ENCODE results near the gene MXD4.
A peak's percentile ranks its signal among the peaks of the same experiment; 100 is the strongest.
"Not testable (repeated sequence)": the region's sequence is repeated elsewhere in the genome, so short reads cannot be mapped to it uniquely, and the experiment has no call there.

The MXD4 gene

DNA sequence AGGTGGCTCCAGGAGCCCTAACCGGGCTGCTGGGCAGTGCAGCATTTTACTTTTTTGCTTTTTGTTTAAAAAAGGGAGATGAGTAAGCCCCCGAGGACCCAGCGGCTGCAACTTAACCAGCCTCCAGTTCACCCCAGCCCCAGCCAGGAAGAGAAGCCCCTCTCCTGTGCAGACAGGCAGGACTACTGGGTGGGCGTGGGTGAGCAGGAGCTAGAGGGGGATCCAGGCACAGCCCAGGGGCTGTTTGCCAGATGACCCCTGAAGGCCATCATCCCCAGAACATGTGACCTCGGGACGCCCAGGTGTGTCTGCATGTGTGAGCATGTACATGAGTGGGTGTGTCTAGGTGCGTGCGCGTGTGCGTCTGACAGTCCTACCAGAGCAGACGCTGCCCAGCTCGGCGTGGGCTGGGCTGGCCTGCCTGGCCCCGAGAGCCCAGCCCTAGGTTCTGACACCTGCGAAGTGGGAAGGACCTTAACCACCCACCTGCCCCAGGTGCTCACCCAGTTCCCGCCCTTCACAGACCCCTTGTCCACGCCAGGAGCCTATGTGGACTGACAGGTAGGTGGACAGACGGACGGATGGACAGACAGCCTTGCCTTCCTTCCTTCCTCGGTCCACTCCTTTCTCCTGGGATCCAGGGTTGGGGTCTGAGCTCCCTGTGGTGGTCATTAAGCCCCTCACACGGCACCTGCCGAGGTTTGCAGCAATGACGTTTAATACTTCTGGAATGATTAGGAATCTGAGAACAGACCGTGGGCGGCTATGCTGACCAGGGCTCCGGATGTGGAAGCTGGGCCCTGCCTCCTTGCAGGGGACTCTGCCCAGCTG is 12.2 kb downstream of the MXD4 start:
- DNase-seq, result no peak

DNA sequence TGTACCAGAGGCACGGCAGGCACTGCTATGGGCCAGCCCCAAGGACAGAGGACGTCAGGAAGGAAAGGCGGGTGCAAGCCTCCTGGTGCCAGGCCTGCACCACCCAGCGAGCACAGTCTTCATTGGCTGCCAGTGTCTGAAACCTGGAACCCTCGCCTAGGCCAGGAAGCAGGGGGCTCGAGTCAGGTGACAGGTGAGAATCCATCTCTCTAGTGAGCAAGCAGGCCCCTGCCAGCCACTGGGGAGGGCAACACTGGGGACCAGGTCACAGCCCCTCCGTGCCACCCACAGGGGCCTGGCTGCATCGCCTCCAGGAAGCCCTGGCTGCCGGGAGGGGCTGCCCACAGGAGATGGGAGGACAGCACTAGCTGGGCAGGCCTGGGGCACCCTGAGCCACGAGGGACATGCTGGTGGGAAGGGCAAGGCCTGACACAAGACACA is 13.1 kb downstream of the MXD4 start:
- no peak for DNase-seq

DNA sequence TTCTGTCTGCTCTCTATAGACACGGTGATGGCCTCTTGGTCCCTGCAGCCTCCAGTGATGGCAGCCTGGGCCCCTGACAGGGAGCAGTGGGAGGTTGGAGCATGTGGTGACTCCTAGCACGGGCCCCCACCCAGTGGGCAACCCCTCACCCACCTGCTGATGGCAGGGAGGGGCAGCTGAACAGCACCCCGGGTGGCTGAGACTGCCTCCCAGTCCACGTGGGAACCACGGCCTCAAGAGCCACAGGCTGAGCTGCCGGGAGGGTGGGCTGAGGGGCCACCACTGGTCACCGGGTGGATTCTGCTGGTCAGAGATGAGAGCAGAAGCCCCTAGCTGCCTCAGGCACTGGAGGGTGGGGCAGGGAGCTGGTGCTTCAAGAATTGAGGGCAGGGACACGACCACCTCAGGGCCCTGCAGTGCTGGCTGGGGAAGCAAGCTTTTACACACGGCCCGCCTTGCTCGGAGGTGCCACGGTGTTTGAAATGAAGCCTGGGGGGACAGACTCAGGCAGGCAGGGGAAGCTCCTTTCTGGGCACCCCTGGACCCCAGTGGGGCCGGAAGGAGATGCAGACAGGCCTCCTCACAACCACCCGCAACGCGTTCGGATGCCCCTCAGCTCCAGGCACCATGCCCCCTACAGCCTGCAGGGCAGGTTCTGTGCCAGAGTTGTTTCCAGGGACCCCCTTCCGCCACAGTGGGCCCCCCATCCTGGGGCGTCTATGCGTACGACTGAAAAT is 13.7 kb downstream of the MXD4 start:
- no peak for DNase-seq

DNA sequence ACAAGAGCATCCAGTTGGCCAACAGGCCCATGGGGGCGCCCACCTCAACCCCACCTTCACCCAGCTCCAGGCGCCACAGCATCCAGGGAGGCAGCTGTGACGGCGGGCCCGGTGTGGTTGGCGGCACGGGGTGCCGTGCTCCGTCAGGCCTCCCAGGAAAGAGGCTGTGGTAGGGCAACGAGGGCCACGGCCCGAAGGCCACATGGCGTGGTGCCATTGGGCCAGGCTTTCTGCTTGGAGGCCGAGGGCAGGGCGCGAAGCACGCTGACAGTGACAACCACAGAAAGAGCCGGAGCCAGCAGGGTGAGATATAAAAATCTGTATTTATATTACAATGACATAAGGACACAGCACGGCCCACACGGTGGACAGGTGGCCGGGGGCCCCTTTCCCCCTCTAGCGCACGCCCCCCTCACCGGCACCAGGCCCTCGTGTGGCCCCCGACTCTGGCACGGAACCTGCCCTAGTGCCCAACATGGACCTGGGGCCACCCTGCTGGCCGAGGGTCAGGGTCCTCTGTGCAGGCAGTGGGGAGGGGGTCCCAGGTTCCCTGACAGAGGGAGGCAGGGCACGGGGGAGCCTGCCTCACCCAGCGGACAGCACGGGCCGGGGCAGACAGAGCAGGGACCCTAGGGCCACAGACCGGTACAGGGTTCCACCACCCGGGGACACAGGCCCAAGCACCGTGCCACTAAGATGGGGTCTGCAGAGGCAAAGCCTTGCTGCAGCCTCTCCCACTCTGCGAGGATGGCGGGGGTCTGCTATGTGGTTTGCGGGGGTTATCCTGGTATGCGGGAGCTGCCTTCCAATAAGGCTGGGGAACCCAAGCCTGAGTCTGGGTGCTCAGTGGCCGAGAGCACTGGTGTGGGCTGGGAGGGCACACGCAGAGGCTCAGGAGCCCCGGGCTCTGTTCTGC is 14.5 kb downstream of the MXD4 start:
- DNase-seq, result no peak

DNA sequence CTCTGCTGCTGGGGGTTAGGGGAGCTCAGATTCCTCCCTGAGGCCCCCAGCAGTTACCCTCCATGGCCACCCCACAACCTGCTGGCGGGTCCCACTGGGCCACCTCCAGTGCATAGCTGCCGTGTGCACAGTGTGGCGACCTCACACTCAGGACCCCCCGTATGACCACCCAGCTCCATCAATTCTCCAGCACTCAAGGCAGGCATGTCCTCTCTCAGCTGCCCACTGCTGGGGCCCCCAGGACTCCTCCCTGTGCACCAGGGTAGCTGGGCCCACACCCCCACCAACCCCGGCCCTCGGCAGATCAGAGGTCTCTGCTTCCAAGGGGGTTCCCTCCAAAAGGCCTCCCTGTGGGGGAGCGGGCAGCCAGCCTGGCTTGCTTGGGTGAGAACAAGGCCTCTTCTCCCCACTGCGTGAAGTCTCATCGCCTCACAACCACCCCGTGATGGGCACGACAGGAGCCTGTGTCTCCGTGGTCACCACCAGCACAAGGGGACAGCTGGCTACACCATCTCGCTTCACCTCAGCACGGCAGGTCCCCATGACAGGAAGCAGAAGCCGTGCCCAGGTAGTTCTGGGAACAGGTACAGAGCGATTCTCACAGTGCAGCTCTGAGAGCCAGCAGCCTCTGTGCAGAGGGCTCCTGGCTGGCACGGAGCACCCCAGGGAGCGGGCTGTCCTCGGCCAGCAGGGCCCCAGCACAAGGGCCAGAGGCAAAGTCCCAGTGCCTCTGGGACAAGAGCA is 15.4 kb downstream of the MXD4 start:
- DNase-seq, result no peak

DNA sequence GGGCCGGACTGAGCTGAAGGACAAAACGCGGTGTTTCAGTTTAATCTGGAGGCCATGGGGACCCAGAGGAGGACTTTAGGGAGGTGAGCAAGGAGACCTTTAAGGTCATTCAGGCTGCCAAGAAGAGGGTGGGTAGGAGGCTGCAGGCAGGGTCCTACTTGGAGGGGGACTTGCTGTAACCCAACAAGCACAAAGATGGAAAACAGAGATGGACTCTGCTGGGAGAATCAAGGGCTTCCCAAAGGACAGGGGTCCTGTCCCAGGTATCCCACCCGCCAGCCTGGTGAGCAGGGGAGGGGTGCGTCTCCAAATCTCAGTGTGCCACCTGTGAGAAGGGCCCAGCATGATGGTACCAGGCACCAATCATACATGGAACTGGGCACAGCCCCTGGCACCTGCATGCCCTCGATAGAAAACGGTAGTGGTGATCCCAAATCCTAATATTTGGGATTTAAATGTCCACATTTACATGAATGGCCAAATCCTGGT is 16.1 kb downstream of the MXD4 start:
- no peak for DNase-seq

DNA sequence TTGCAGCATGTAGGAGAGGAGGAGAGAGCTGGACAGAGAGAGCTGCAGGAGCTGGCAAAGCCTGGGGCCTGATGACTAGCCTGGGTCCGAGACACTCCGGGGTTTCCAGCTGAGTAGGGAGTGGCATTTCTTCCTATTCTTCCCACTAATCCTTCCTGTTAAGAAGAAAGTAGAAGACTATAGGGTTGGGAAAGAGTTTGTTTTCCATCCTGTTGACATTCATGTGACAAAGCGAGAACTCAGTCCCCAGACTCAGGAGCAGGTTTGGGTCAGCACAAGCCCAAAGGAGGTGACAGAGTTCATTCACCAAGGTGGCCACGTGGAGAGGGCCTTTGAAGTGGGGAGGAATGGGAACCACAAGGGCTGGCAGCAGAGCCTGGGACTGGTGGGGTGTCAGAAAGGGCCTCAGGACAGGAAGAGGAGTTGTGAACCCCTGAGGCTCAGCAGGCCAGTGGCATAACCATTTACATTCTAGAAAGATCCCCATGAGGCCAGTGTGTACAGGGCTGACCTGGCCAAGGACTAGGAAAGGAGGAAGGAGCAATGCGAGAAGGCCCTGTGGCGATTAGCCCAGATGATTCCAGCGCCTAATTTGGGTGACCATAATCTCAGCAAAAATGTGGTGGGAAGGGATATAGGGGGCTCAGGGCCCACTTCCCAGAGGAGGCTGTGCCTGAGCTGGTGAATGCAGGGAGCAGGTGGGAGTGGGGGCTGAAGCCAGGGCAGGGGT is 16.7 kb downstream of the MXD4 start:
- no peak for DNase-seq

DNA sequence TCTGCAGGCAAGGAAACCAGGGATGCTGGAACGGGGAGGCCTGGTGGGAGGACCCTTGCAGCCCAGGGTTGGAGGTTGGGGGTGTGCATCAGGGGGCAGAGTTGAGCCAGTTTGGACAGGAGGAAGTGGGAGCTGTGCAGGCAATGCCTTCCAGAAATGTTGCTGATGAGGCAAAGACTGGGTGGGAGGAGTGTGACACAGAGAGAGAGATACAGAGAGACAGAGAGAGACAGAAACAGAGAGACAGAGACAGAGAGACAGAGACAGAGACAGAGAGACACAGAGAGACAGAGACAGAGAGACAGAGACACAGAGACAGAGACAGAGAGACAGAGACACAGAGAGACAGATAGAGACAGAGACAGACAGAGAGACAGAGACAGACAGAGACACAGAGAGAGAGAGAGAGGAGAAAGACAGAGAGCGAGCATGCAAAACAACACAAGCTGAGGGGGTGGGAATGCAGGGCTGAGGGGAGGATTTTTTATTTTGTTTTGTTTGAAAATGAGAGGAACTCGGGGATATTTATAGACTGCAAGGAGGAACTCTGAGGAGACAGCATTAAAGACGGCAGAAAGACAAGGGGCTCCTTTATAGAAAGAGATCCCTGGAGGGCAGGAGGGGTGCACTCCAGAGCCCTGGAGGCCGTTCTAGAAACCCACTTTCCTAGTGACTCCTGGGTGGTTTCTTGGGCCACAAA is 18.1 kb downstream of the MXD4 start:
- DNase-seq, result peak; percentile 48

DNA sequence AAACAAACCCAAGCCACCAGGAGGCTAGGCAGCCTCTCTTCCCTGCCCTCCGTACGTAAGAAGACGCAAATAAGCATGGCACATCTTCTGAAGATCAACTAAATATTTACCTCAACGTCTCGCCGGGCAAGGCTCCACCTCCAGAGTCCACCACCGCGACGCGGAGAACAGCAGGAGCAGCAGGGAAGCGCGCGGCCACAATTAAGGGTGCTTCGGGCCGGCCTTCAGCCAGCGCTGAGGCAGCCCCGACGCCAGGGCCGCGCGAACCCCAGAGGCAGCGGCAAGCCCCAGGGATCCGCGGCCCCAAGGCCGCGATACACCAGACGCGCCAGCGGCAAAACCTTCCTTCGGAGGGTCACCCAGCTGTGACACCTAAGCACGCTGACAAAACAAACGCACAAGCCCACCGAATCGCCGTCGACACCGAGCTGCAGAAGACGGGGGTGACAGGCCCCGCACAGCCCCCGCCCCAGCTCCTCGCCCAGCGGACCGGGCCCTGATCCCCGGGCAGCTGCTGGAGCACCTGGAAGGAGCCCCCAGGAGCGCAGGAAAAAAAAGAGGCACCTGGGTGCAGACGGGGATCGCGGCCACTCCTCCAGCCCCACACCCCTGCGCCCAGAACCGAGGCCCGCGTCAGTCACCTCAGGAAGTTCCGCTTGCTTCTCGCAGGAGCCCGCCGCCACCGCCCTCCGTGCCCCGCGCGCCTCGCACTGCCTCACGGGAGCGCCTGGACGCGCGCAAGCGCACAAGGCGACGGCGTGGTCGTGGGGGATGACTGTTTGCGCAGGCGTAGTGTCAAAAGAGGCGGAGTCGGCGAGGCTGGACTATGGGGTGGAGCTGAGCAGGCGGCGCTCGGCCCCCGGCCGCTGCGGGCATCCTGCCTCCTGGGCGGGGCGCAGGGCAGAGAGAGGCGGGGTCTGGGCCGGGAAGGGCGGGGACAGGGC is 20.2 kb downstream of the MXD4 start, which contains the start of the genes HAUS3 and POLN:
TSS of gene HAUS3 (minus strand) at position 712 of the 944 bp plus-strand sequence. CDS start 1,175 bp downstream, outside the sequence.
TSS of gene POLN (minus strand) at position 712 of the 944 bp plus-strand sequence. CDS start 12,890 bp downstream, outside the sequence.
- DNase-seq, result peak; percentile 96

DNA sequence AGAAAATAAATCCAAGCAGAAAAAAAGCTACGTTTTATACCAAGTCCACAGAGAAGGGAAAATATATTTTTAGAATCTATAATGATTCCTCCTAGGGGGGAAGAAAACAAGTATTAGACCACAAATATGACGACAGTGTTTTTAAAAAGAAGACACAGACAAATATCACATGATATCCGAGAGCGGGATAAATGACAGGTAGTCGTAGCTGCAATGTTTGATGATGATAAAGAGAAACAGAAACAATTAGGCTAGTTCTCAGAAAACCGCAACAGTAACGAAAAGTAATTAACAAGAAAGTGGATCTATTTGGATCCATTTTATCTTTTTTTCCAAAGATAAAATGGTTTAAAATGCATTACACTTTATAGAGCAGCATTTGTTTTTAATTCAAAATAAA is 20.9 kb downstream of the MXD4 start:
- DNase-seq, result no peak

DNA sequence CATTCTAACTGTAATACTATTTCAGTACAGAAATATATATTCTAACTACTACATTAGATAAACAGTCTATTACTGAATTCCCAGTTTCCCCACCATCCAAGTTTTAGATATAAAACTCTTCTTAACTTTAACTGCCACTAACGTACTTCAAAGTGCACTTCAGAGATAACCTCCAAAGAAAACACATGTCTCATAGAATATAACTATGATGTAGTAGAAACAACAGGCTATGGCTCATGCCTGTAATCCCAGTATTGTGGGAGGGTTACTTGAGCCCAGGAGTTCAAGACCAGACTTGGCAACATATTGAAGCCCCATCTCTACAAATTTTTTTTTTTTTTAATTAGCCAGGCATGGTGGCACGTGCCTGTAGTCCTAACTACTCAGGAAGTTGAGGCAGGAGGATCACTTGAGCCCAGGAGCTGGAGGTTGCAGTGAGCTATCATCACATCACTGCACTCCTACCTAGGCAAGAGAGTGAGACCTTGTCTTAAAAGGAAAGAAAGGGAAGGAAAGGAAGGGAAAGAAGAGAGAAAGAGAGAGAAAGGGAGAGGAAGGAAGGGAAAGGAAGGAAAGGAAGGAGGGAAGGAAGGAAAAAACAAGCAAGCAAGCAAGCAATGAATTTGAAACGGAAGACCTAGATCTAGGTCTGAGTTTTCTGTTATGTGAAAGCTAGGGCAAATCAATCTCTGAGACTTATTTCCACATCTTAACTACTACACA is 24.8 kb downstream of the MXD4 start:
- DNase-seq, result no peak

DNA sequence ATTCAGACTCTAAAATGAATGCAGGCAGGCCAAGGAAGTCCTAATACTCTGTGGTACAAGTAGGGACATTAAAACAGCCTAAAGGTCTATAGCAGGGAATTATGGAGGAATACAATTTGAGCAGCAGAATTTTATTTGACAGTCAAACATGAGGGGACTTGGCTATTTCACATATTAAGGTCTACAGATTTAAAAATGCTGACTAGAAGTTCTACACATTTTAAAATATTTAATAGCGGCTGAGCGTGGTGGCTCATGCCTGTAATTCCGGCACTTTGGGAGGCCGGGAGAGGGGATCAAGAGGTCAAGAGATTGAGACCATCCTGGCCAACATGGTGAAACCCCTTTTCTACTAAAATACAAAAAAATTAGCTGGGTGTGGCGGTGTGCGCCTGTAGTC is 30.8 kb downstream of the MXD4 start:
- no peak for DNase-seq

DNA sequence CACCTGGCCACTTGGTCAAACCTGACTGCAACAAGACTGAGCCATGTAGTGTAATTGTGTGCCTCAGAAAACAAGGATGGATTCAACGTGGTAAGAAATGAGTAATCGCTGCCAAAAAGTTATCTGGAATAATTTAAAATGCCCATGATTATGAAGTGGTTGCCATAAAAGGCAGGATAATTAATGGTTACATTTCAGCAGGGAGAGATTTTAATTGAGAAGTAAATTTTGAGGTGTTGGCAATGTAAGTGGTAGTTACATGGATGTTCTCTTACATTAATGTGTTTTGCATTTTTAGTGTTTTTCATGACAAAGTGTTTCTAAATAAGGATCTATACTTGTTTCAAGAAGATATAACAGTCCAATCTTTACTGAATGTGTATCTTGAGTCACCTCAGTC is 35.6 kb downstream of the MXD4 start:
- DNase-seq, result no peak

DNA sequence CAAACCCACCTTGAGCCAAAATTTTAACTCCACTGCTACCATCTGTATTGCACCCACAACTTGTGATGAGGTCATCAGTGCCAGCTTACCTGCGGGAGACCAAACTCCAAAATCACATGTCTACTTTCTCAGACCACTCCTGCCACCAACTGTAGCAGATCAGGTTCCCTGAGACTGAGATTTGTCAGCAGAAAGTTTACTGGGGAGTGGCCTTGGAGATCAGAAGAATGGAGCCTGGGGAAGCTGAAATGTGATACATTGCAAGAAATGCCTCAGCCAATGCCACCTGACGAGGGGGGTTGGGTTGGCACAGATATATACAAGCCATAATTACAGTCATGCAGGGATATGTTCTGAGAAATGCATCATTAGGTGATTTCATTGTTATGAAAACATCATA is 39.1 kb downstream of the MXD4 start:
- no peak for DNase-seq

DNA sequence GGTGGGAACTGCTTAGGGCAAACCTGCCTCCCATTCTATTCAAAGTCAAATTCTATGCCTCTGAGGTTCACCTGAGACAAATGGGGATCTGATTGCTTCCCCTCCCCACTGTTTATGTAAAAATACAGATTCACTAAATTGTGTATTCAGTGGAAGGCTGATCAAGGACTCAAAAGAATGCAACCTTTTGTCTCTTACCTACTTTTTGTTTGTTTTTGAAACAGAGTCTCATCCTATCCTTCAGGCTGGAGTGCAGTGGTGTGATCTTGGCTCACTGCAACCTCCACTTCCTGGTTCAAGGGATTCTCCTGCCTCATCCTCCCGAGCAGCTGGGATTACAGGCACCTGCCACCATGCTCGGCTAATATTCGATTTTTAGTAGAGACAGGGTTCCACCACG is 40.5 kb downstream of the MXD4 start:
- not testable (repeated sequence) for DNase-seq

DNA sequence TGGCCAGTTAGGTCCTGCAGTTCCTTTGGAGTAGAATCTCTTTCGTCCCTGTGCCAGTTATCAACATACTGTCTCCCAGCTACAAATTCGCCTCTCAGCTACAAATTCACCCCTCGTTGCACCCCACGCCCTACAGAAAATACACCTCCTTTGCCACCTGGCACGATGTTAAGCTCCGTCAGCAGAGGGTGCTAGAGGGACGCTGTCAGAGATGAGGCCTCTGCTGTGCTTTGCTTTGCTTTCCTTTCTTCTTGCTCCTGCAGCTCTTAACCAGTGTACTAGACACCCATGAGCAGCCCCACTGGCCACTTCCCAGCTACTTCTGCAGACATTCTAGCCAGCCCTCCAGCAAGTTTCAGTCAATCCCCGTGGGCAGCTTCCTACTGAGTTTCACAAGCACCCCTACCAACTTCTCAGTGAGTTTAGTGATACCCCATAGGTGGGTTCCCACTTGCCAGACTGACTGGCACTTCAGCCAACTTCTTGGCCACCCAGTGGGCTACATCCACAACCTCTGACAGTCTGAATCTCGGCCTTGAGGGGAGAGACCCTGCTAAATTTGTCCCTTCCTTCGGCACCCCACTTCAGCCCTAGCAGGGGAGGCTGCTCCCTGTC is 41.8 kb downstream of the MXD4 start:
- peak; percentile 76 for DNase-seq

DNA sequence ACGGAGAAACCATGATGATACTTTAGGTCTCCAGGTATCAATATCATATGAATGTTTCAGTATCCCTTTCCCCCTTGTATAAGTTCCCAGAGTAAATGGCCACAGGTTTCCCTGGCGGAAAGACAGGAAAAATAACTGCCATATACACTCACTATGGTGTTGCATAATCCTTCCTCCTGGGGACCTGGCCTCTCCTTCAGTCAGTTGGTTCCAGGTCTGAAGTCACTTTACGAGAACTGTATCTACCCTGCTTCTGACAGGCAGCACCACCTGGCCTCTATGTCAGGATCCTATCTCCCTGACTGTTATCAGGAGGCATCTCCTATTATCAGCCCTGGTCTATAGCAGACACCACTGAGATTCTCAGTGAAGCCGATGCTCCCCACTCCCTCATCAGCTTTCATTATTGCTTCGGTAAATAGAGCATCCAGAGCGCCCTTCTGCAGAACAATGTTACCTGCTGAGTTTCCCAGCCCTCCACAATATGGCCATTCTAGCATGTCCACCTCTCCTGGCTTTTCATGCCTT is 42.6 kb downstream of the MXD4 start:
- DNase-seq, result no peak

DNA sequence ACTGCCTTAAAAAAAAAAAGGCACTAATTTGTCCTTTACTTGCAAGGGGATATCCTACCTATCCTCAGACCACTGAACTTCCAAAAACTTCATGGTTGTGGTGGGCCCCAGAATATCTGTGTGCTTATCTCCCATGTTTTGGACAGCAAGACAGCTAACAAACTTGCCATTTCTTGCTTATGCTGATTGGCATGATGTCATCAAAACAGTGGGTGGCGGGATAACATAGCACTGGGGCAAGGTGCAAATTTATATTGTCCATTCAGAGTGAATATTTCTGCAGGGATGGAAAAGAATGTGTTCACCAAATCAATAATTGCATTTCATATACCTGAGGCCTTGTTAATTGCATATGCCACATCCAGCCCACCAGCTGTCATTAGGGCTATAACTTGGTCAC is 43.5 kb downstream of the MXD4 start:
- DNase-seq, result no peak

All from NCI-H82 (cell line).